H9 (cell line): ENCODE results near the gene C1QTNF2. TPM values are rescaled to one million over a fixed set of nuclear protein-coding genes. Genes with fewer than 3 reads are reported as not detected.

Experiments used
- DNase-seq: peaks from one replicate; pipeline ENCODE4 v3.0.0-alpha.2; 2017
- H2AFZ ChIP-seq: one replicate; pipeline ENCODE4 v1.6.1; 2013; ENCODE audit warnings: mild to moderate bottlenecking, low read length, control low read depth, moderate library complexity
- H2AK5ac ChIP-seq: 2 replicates; pipeline ENCODE4 v1.6.1; 2013; ENCODE audit warnings: low read length, control low read depth, mixed read lengths; ENCODE audit not compliant: insufficient read length
- H2BK120ac ChIP-seq: one replicate; pipeline ENCODE4 v1.6.1; 2013; ENCODE audit warnings: low read depth, mild to moderate bottlenecking, low read length, control low read depth, inconsistent platforms; ENCODE audit not compliant: poor library complexity, severe bottlenecking
- H2BK12ac ChIP-seq: 2 replicates; pipeline ENCODE4 v1.6.1; 2013; ENCODE audit warnings: low read length, control low read depth, mixed read lengths, low read depth; ENCODE audit not compliant: insufficient read length
- H2BK15ac ChIP-seq: 2 replicates; pipeline ENCODE4 v1.6.1; 2013; ENCODE audit warnings: low read depth, low read length, control low read depth
- H2BK20ac ChIP-seq: one replicate; pipeline ENCODE4 v1.6.1; 2013; ENCODE audit warnings: low read depth, mild to moderate bottlenecking, low read length, control low read depth, inconsistent platforms; ENCODE audit not compliant: poor library complexity, severe bottlenecking
- H2BK5ac ChIP-seq: 2 replicates; pipeline ENCODE4 v1.6.1; 2013; ENCODE audit warnings: low read length, control low read depth, mixed read lengths; ENCODE audit not compliant: insufficient read length
- H3K14ac ChIP-seq: 2 replicates; pipeline ENCODE4 v1.6.1; 2013; ENCODE audit warnings: low read length, control low read depth; ENCODE audit not compliant: insufficient read depth
- H3K18ac ChIP-seq: 2 replicates; pipeline ENCODE4 v1.6.1; 2013; ENCODE audit warnings: low read depth, mild to moderate bottlenecking, mixed read lengths, low read length, control low read depth; ENCODE audit not compliant: insufficient read length
- H3K23ac ChIP-seq: 2 replicates; pipeline ENCODE4 v1.6.1; 2013; ENCODE audit warnings: low read length, control low read depth, mixed read lengths, low read depth; ENCODE audit not compliant: insufficient read length
- H3K23me2 ChIP-seq: 2 replicates; pipeline ENCODE4 v1.6.1; 2013; ENCODE audit warnings: low read depth, mild to moderate bottlenecking, mixed read lengths, low read length, control low read depth; ENCODE audit not compliant: insufficient read length, poor library complexity, severe bottlenecking
- H3K27ac ChIP-seq: 2 replicates; pipeline ENCODE4 v1.5.1; 2013; ENCODE audit warnings: low read length, control low read depth, mixed read lengths, low read depth; ENCODE audit not compliant: insufficient read length
- H3K27me3 ChIP-seq: 2 replicates; pipeline ENCODE4 v1.6.1; 2013; ENCODE audit warnings: low read length, control low read depth, inconsistent platforms; ENCODE audit not compliant: insufficient read depth
- H3K4ac ChIP-seq: 2 replicates; pipeline ENCODE4 v1.6.1; 2013; ENCODE audit warnings: low read depth, mild to moderate bottlenecking, control low read depth, inconsistent platforms, low read length, moderate library complexity
- H3K4me1 ChIP-seq: 2 replicates; pipeline ENCODE4 v1.6.1; 2013; ENCODE audit warnings: low read length, control low read depth, inconsistent platforms; ENCODE audit not compliant: insufficient read depth
- H3K4me2 ChIP-seq: 2 replicates; pipeline ENCODE4 v1.6.1; 2013; ENCODE audit warnings: low read length, control low read depth, mixed read lengths; ENCODE audit not compliant: insufficient read length, insufficient read depth
- H3K56ac ChIP-seq: 2 replicates; pipeline ENCODE4 v1.6.1; 2013; ENCODE audit warnings: low read depth, mild to moderate bottlenecking, mixed read lengths, low read length, control low read depth; ENCODE audit not compliant: insufficient read length
- H3K79me1 ChIP-seq: 2 replicates; pipeline ENCODE4 v1.6.1; 2013; ENCODE audit warnings: low read depth, mild to moderate bottlenecking, moderate library complexity, low read length, control low read depth, inconsistent platforms; ENCODE audit not compliant: insufficient read depth, poor library complexity, severe bottlenecking
- H3K79me2 ChIP-seq: 2 replicates; pipeline ENCODE4 v1.6.1; 2013; ENCODE audit warnings: low read length, control low read depth, inconsistent platforms; ENCODE audit not compliant: insufficient read depth
- H3K9ac ChIP-seq: 2 replicates; pipeline ENCODE4 v1.6.1; 2013; ENCODE audit warnings: low read length, control low read depth, mixed read lengths; ENCODE audit not compliant: insufficient read length; ENCODE audit errors: extremely low read depth
- H3K9me3 ChIP-seq: one replicate; pipeline ENCODE4 v1.6.1; 2013; ENCODE audit warnings: low read depth, low read length, inconsistent platforms; ENCODE audit not compliant: control insufficient read depth
- H3T11ph ChIP-seq: one replicate; pipeline ENCODE4 v1.6.1; 2013; ENCODE audit warnings: mild to moderate bottlenecking, low read length, control low read depth, inconsistent platforms
- H4K20me1 ChIP-seq: one replicate; pipeline ENCODE4 v1.6.1; 2013; ENCODE audit not compliant: control insufficient read depth, insufficient read length, insufficient read depth
- H4K5ac ChIP-seq: 2 replicates; pipeline ENCODE4 v1.6.1; 2013; ENCODE audit warnings: low read depth, mild to moderate bottlenecking, mixed read lengths, low read length, control low read depth; ENCODE audit not compliant: insufficient read length
- H4K8ac ChIP-seq: replicated peaks from 2 replicates; pipeline ENCODE4 v1.6.1; 2013; ENCODE audit warnings: low read length, control low read depth, mixed read lengths, low read depth; ENCODE audit not compliant: insufficient read length
- H4K91ac ChIP-seq: 2 replicates; pipeline ENCODE4 v1.6.1; 2013; ENCODE audit warnings: low read depth, mild to moderate bottlenecking, moderate library complexity, mixed read lengths, low read length, control low read depth; ENCODE audit not compliant: insufficient read length
- H3K27ac Mint-ChIP-seq, 3 experiments: 2 replicates in 2 of 3; 3 replicates in 1 of 3; pipeline ENCODE4 v1.8.0; 2020 to 2021; ENCODE audit warnings: mixed read lengths in 3 of 3, mild to moderate bottlenecking in 1 of 3, moderate library complexity in 1 of 3
- H3K27me3 Mint-ChIP-seq: 2 replicates; pipeline ENCODE4 v1.8.0; 2021; ENCODE audit warnings: low read depth, mild to moderate bottlenecking, moderate library complexity, mixed read lengths
- H3K36me3 Mint-ChIP-seq, 3 experiments: 2 replicates in 2 of 3; 3 replicates in 1 of 3; pipeline ENCODE4 v1.8.0; 2020 to 2021; ENCODE audit warnings: low read depth in 3 of 3, mixed read lengths in 3 of 3; ENCODE audit not compliant: insufficient read depth in 1 of 3
- H3K4me1 Mint-ChIP-seq, 2 experiments: 2 replicates each; pipeline ENCODE4 v1.8.0; 2020; ENCODE audit warnings: mixed read lengths in 2 of 2
- H3K4me3 Mint-ChIP-seq, 2 experiments: 2 replicates in 1 of 2; 3 replicates in 1 of 2; pipeline ENCODE4 v1.8.0; 2020 to 2021; ENCODE audit warnings: mild to moderate bottlenecking in 2 of 2, mixed read lengths in 2 of 2, moderate library complexity in 1 of 2
- H3K9me3 Mint-ChIP-seq, 2 experiments: 2 replicates in 1 of 2; 3 replicates in 1 of 2; pipeline ENCODE4 v1.8.0; 2020; ENCODE audit warnings: mild to moderate bottlenecking in 2 of 2, mixed read lengths in 2 of 2, moderate library complexity in 1 of 2
- CTCF ChIP-seq: fragments of 200-600 bp; sonication (generic); conservative IDR thresholded peaks from 3 replicates; pipeline ENCODE4 v1.8.0; 2021; ENCODE audit warnings: antibody characterized with exemption, mild to moderate bottlenecking
- WGBS: extraction: QIAGEN DNeasy Blood & Tissue Kit; methylation state at CpG from one replicate; pipeline ENCODE4 v1.1.7; 2013; ENCODE audit warnings: missing lambda C conversion rate, low lambda C conversion rate, mixed read lengths; ENCODE audit not compliant: insufficient read length; ENCODE audit errors: extremely low coverage; 5-methylcytosine and 5-hydroxymethylcytosine counted together
- total RNA-seq: library from RNA; stranded (reverse); gene quantifications from 2 replicates; pipeline ENCODE4 v1.2.1, GENCODE V29; 2021

The C1QTNF2 gene
- total RNA-seq, 1 experiment from 2014 or later: 0.59 TPM

GRCh38 chr5:160367261-160367660, 3.2 kb downstream of the C1QTNF2 start:
- Mint-ChIP-seq H3K36me3 (no peaks in the 10 kb centered on the region), H3K4me1 (peaks cover 12 to 14% of the 10 kb centered on the region in 2 experiments), H3K27me3 (peaks cover 42% of the 10 kb centered on the region), H3K4me3 (no peak overlapping the region), H3K9me3 (no peaks in the 10 kb centered on the region), H3K27ac (no peak overlapping the region)
- H3K9me3 ChIP-seq: no peaks in the 10 kb centered on the region
- H4K8ac ChIP-seq: no peak overlapping the region
- H2BK15ac ChIP-seq: no peak overlapping the region
- H2AK5ac ChIP-seq: no peak overlapping the region
- no peaks in the 10 kb centered on the region for H3K79me1 ChIP-seq
- H3K23ac ChIP-seq: no peak overlapping the region
- H3K18ac ChIP-seq: no peak overlapping the region
- no peak overlapping the region for H3T11ph ChIP-seq
- H2BK120ac ChIP-seq: no peak overlapping the region
- no peak overlapping the region for H4K5ac ChIP-seq
- no peak overlapping the region for H3K14ac ChIP-seq
- H2BK5ac ChIP-seq: no peak overlapping the region
- no peak for DNase-seq
- H3K9ac ChIP-seq: no peak overlapping the region
- no peak overlapping the region for H3K27ac ChIP-seq
- no peak overlapping the region for H2BK12ac ChIP-seq
- no peak overlapping the region for H2AFZ ChIP-seq
- H4K20me1 ChIP-seq: no peaks in the 10 kb centered on the region
- H3K27me3 ChIP-seq: peaks cover 9% of the 10 kb centered on the region; the same call in 1 of the 2 replicates
- no peaks in the 10 kb centered on the region for H3K79me2 ChIP-seq
- no peak overlapping the region for H3K4me2 ChIP-seq
- no peak overlapping the region for H3K4ac ChIP-seq
- H4K91ac ChIP-seq: no peak overlapping the region
- no peak overlapping the region for H3K56ac ChIP-seq
- peaks cover 8% of the 10 kb centered on the region for H3K23me2 ChIP-seq
- H3K4me1 ChIP-seq: no peaks in the 10 kb centered on the region; the same call in 1 of the 2 replicates
- TF ChIP-seq CTCF: no peak
- no CpG with 5 or more reads among the region's 2 CpGs for WGBS
- H2BK20ac ChIP-seq: no peak overlapping the region
